ENCODE results near the gene LINGO3.

Gene LINGO3

DNA sequence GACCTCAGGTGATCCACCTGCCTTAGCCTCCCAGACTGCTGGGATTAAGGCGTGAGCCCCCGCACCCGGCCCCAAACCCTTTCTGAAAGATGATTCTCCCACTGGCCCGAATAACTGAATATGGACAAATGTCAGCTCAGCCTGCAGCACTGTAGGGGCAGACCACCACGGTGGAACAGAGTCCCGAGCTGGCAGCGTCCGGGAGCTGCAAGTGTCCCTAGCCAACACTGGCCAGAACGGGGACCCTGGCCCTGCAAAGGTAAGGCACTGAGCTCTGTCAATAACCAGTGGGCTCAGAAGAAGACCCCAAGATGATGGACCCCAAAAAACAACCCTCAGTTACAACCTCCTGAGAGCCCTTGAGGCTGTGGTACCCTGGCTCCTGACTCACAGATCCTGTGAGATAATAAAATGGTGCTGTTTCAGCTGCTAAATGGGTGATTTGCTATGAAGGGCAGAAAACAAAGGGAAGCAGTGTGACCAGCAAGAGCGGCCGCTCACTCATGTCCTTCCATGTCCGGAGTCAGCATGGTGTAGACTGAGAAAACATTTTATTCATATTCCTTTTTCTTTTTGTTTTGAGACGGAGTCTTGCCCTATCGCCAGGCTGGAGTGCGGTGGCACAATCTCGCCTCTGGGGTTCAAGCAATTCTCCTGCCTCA is 18.9 kb upstream of the LINGO3 start:
- Mint-ChIP-seq H3K4me1 (peaks cover 61% of the 10 kb centered on the region), H3K4me3 (peak overlapping the region; percentile 97), H3K9me3 (no peaks in the 10 kb centered on the region), H3K27ac (peak overlapping the region; percentile 99), H3K27me3 (no peaks in the 10 kb centered on the region), H3K36me3 (peaks cover 37% of the 10 kb centered on the region)
- CTCF ChIA-PET: no interaction called here
- DNase-seq: no peak

DNA sequence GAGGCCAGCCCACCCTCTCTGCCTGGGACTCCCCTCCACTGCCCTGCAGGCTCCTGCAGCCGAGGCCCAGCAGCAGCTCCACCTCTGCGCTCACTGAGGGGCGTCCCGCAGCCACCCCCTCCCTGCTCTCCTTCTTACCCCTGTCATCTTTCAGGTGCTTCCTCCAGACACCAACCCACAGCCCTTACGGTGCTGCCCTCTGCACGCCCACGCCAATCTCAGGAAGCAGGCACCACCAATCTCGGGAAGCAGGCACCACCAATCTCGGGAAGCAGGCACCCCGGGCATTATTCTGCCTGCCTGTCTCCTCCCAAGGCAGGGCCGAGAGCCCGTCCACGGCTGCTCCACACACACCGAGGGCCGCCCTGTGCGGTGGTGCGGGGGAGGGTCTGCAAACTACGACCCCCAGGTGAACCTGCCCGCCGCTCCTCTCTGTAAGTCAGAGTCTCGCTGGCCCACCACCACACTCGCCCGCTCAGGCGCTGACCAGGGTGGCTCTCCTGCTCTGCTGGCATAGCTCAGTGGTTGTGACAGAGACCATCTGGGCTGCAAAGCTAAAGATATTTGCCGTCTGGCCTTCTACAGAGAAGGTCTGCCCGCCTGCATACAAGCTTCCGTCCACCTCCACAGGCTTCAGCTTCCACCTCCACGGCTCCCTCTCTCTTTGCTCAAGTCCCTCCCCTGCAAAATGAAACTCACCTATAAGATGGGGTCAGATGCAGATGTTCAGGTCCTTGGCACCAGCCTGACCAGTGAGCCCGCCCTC is 17.5 kb upstream of the LINGO3 start:
- H3K36me3 Mint-ChIP-seq: peaks cover 37% of the 10 kb centered on the region
- H3K9me3 Mint-ChIP-seq: no peaks in the 10 kb centered on the region
- H3K27ac Mint-ChIP-seq: no peak overlapping the region
- no peak overlapping the region for H3K4me3 Mint-ChIP-seq
- DNase-seq: no peak
- H3K4me1 Mint-ChIP-seq: peaks cover 47% of the 10 kb centered on the region
- CTCF ChIA-PET: no interaction called here
- no peaks in the 10 kb centered on the region for H3K27me3 Mint-ChIP-seq

DNA sequence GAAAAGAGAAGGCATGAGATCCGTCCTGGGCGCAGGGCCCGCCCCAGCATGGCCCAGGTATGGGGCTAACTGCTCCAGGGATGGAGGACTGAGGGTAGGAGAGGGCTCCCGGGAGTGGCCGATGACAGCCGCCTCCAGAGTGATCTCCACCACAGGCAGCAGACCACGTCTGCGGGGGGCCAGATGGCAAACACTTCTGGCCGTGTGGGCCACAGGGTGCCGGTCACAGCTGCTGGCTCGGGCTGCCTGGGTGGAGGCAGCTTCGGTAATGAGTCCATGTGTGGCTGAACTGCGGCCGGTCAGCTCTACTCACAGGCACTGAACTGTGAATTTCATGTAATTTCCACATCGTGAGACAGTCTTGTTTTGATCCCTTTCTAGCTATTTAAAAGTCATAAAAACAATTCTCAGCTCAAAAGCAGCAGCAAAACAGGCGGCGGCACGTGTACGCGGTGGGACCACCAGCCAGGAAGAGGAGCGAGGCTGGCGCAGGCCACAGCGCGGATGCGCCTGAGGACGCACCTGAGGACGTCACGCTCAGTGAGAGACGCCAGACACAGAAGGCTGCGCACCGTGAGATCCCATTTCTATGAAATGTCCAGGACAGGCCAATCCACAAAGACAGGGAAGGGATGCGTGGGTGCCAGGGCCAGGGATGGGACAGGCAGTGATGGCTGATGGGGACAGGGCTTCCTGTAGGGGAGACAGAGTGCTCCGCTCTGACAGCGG is 16.4 kb upstream of the LINGO3 start:
- H3K4me3 Mint-ChIP-seq: no peak overlapping the region
- H3K4me1 Mint-ChIP-seq: peaks cover 38% of the 10 kb centered on the region
- H3K27ac Mint-ChIP-seq: no peak overlapping the region
- no peaks in the 10 kb centered on the region for H3K27me3 Mint-ChIP-seq
- H3K9me3 Mint-ChIP-seq: no peaks in the 10 kb centered on the region
- H3K36me3 Mint-ChIP-seq: peaks cover 33% of the 10 kb centered on the region
- CTCF ChIA-PET: no interaction called here
- no peak for DNase-seq

DNA sequence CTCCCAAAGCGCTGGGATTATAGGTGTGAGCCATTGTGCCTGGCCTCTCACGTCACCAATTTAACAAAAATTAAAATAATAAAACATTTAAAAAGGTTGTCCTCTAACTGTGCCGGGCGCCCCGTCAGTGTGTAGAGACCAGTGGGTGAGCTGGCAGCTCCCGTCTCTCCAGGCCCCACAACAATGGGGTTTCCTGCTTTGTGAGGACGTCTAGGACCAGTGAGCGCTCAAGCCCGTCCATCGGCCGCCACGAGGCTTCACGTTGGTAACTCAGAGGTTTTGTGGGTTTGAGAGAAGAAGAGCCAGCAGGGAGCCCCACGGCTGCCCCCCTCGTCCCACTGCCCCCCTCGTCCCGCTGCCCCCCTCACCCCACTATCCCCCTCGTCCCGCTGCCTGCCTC is 15.8 kb upstream of the LINGO3 start:
- Mint-ChIP-seq H3K4me1 (peaks cover 34% of the 10 kb centered on the region), H3K9me3 (no peaks in the 10 kb centered on the region), H3K36me3 (peaks cover 31% of the 10 kb centered on the region), H3K4me3 (no peak overlapping the region), H3K27me3 (no peaks in the 10 kb centered on the region), H3K27ac (no peak overlapping the region)
- DNase-seq: no peak
- CTCF ChIA-PET: no interaction called here

DNA sequence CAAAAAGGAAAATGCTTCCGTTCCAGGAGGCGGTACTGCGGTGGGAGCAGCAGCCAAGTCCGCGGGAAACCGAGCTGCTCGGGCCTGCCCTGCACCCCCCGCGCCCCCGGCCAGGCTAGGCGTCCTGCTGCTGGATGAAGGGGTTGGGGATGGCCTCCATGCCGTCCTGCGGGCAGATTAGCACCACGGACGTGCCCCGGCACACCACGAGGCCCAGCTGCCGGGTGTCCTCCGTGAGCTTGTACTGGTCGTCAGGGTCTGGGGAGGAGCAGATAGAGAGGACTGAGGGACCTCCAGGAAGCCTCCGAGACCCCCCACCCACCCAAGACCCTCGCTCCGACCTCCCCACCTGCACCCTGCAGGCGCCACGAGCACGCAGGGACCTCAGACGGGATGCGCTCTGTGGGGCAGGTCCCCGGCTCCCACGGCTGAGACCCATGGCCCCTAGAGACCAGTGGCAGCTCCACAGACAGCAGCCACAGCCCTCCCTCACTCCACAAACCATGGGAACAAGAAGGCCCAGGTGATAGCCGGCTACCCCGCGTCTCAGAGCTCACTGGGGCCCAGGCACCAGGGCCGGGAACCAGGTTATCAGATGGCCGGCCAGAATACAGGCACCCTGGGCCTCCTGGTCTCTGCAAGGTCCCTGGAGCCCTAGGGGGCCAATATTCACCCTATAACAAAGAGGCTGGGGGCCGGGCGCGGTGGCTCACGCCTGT is 13.8 kb upstream of the LINGO3 start:
- no peak for DNase-seq
- CTCF ChIA-PET: no interaction called here
- peaks cover 8% of the 10 kb centered on the region for H3K27me3 Mint-ChIP-seq
- no peaks in the 10 kb centered on the region for H3K9me3 Mint-ChIP-seq
- H3K4me3 Mint-ChIP-seq: no peak overlapping the region
- peaks cover 21% of the 10 kb centered on the region for H3K36me3 Mint-ChIP-seq
- H3K4me1 Mint-ChIP-seq: peaks cover 21% of the 10 kb centered on the region
- no peak overlapping the region for H3K27ac Mint-ChIP-seq

DNA sequence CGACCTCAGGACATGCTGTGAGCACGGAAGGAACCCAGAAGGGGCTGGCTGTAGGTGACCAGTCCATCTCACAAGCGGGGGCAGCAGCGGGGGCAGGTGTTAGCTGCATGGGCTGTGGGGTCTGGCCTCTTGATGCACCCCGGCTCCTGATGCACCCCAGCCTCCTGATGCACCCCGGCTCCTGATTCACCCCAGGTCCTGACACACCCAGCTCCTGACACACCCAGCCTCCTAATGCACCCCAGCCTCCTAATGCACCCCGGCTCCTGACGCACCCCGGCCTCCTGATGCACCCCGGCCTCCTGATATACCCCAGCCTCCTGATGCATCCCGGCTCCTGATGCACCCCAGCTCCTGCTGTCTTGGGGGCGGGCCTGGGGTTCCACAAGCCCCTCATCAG is 13.0 kb upstream of the LINGO3 start:
- DNase-seq: no peak
- H3K27me3 Mint-ChIP-seq: peaks cover 14% of the 10 kb centered on the region
- no peaks in the 10 kb centered on the region for H3K9me3 Mint-ChIP-seq
- CTCF ChIA-PET: no interaction called here
- no peak overlapping the region for H3K4me3 Mint-ChIP-seq
- H3K4me1 Mint-ChIP-seq: peaks cover 13% of the 10 kb centered on the region
- no peak overlapping the region for H3K27ac Mint-ChIP-seq
- peaks cover 17% of the 10 kb centered on the region for H3K36me3 Mint-ChIP-seq

DNA sequence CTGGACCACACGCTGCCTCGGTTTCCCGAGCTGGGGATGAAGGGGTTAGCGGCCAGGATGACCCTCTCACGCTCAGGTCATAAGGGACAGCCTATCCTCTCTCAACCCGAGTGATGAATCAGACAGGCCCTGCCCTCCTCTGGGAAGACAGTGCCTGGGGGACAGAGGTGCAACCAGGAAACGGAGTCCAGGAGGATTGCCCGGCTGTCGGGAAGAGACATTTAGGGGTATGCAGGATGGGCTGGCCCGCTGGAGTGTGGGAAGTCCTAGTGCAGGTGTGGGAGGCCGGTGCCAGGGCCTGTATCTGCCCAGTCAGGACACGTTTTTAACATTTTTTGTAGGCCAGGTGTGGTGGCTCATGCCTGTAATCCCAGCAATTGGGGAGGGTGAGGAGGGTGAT is 12.1 kb upstream of the LINGO3 start:
- peaks cover 5% of the 10 kb centered on the region for H3K4me1 Mint-ChIP-seq
- peaks cover 8% of the 10 kb centered on the region for H3K9me3 Mint-ChIP-seq
- no peak overlapping the region for H3K27ac Mint-ChIP-seq
- peaks cover 9% of the 10 kb centered on the region for H3K36me3 Mint-ChIP-seq
- CTCF ChIA-PET: no interaction called here
- H3K27me3 Mint-ChIP-seq: peaks cover 22% of the 10 kb centered on the region
- H3K4me3 Mint-ChIP-seq: no peak overlapping the region
- DNase-seq: no peak

DNA sequence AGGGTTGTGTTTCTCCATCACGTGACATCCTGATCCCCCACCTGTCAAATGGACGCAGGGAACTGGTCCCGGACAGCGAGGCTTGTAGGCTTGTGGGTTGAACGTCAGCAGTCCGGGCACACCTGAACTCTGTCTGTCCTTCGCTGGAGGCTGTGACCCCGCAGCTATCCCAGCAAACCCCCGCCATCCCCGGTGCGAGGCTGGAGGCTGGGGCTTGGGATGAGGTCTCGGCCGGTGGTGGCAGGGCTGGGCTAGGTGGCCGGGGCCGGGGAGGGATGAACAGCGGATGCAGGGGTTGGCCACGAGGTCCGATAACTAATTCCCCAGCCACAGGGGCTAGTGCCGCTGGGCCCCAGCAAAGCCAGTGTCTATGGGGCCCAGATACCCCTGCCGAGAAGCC is 11.6 kb upstream of the LINGO3 start:
- Mint-ChIP-seq H3K27ac (no peak overlapping the region), H3K4me3 (no peak overlapping the region)

DNA sequence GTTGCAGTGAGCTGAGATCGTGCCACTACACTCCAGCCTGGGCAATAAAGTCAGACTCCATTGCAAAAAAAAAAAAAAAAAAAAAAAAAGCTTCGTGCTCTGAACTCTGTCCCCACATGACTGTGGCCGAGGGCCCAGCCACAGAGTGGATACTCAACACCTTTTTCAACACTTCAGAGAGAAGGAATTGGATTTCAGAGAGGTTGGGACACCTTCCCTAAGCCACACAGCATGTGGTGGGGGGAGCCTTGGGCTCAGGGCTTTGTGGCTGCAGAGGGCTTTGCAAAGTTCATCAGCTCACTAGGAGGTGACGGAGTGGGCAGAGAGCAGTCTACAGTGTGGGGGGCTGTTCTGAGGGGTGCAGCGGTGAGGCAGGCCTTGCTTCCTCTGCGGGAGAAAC is 11.0 kb upstream of the LINGO3 start:
- CTCF ChIA-PET: no interaction called here
- Mint-ChIP-seq H3K27me3 (peaks cover 31% of the 10 kb centered on the region), H3K36me3 (peaks cover 2% of the 10 kb centered on the region), H3K4me1 (peaks cover 2% of the 10 kb centered on the region), H3K4me3 (no peak overlapping the region), H3K9me3 (peaks cover 12% of the 10 kb centered on the region), H3K27ac (no peak overlapping the region)
- no peak for DNase-seq

More for the DNA sequence above, 11.6 kb upstream of the LINGO3 start:
- Mint-ChIP-seq H3K27me3 (peaks cover 27% of the 10 kb centered on the region), H3K4me1 (peaks cover 4% of the 10 kb centered on the region), H3K36me3 (peaks cover 7% of the 10 kb centered on the region), H3K9me3 (peaks cover 12% of the 10 kb centered on the region)
- no peak for DNase-seq
- CTCF ChIA-PET: no interaction called here

DNA sequence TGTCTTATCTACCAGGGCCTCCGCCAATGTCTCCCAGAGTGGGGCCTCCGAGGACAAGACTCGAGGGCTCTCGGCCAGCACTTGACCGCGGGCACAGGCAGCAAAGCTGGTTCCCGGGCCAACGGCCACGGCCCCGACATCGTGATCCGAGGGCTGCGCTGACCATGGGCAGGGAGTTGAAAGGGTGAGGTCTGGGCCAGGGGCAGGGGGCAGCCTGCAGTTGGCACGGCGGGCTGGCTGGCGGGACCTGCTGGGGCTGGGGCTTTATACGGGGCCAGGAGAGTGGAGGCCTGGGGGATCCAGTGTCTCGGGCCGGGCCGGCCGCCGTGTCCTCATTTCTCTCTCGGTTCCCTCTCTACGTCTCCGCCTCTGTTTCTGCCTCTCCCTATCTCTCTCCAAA is 9.8 kb upstream of the LINGO3 start:
- CTCF ChIA-PET: no interaction called here
- peaks cover 2% of the 10 kb centered on the region for H3K4me1 Mint-ChIP-seq
- H3K9me3 Mint-ChIP-seq: peaks cover 13% of the 10 kb centered on the region
- H3K36me3 Mint-ChIP-seq: no peaks in the 10 kb centered on the region
- H3K27ac Mint-ChIP-seq: no peak overlapping the region
- peaks cover 43% of the 10 kb centered on the region for H3K27me3 Mint-ChIP-seq
- DNase-seq: no peak
- H3K4me3 Mint-ChIP-seq: no peak overlapping the region

DNA sequence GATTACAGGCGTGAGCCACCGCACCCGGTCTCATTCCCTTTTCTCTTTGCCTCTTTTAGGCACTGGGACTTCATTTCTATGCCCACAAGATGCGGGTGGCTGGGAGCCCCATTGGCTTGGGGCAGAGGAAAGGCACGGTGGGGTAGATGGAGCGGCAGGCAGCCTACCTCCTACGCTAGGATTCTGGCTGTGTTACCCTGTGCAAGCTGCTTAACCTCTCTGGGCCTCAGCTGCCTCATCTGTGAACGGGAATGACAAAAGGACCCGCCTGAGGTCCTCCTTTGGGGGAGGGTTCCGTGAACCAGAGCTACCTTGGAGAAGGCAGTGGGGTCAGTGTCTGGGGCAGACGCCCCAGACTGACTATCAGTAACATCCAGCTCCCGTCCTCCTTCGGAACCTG is 9.3 kb upstream of the LINGO3 start:
- CTCF ChIA-PET: no interaction called here
- peaks cover 47% of the 10 kb centered on the region for H3K27me3 Mint-ChIP-seq
- no peak for DNase-seq
- H3K9me3 Mint-ChIP-seq: peaks cover 13% of the 10 kb centered on the region
- H3K4me1 Mint-ChIP-seq: peaks cover 2% of the 10 kb centered on the region
- H3K36me3 Mint-ChIP-seq: no peaks in the 10 kb centered on the region
- no peak overlapping the region for H3K4me3 Mint-ChIP-seq
- no peak overlapping the region for H3K27ac Mint-ChIP-seq

DNA sequence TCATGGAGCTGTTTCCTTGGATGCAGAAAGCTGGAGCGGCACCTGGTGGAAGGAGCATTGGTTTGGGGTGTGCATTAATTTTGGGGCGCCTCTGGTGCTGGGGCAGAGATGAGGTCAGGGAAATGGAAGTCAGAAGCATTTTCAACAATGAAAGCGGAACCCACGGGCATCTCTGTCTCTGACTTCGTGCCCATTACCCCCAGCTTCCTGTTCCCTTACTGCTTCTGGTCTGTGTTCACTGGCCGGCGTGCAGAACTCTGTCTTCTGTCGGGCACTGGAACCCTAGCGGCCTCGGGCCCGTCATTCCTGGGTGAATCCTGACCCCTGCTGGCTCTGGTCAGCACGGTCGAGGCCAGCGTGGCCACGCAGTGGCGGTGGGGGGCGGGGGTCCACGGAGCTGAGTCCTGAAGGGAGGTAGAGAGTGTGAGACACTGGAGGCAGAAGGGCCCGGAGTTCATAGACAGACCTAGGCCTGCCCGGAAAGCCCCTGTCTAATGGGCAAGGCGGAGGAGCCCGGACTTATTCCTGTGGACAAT is 7.9 kb upstream of the LINGO3 start:
- Mint-ChIP-seq H3K27me3 (peaks cover 59% of the 10 kb centered on the region), H3K36me3 (no peaks in the 10 kb centered on the region)
- CTCF ChIA-PET: interaction anchor here (0.7 to 1.6 kb wide), 5 partner anchors 29 to 81 kb away, joined by 3 to 6 read pairs (median 3); partner anchors contain the start of gene PLEKHJ1

DNA sequence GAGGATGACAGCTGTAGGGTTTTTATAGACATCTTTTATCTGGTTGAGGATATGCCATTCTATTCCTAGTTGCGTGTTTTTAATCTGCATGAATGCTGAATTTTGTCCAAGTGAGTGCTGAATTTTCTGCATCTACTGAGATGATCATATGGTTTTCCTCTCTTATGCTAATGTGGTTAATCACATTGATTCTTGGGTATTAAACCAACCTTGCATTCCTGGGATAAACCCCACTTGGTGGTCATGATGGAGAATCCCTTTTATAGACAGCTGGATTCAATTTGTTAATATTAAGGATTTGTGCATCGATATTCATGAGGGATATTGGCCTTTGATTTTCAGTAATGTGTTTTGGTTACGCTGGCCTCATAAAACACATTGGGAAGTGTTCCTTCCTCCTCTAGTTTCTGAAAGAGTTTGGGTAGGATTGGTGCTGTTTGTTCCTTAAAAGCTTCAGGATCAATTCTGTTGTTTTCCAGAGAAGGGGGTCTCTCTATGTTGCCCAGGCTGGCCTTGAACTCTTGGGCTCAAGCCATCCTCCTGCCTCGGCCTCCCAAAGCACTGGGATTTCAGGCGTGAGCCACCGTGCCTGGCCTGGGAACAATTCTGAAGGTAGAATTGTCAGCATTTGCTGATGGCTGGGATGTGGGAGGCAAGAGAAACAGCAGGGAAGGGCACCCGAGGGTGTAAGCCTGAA is 7.3 kb upstream of the LINGO3 start:
- peaks cover 66% of the 10 kb centered on the region for H3K27me3 Mint-ChIP-seq

More for the DNA sequence above, 7.9 kb upstream of the LINGO3 start:
- no peak overlapping the region for H3K27ac Mint-ChIP-seq
- H3K4me3 Mint-ChIP-seq: no peak overlapping the region
- H3K4me1 Mint-ChIP-seq: peaks cover 2% of the 10 kb centered on the region
- H3K9me3 Mint-ChIP-seq: peaks cover 13% of the 10 kb centered on the region
- DNase-seq: peak; percentile 43

More for the DNA sequence above, 7.3 kb upstream of the LINGO3 start:
- H3K36me3 Mint-ChIP-seq: no peaks in the 10 kb centered on the region
- no peak overlapping the region for H3K4me3 Mint-ChIP-seq
- no peak overlapping the region for H3K27ac Mint-ChIP-seq
- H3K9me3 Mint-ChIP-seq: peaks cover 13% of the 10 kb centered on the region
- CTCF ChIA-PET: interaction anchor here (0.7 to 1.6 kb wide), 3 partner anchors 41 to 80 kb away, joined by 3 to 6 read pairs (median 3); partner anchors contain the start of gene PLEKHJ1
- H3K4me1 Mint-ChIP-seq: peaks cover 2% of the 10 kb centered on the region
- no peak for DNase-seq

Measured in activated naive CD4-positive, alpha-beta T cell treated with anti-CD3 and anti-CD28 coated beads, Interleukin-2, amount 10 ng/mL, durations not matched to agents 7 days and 5 days (primary cell).